Vagina (tissue), 2 donors: Measurements from ENCODE around the gene PRKCB.

ENCODE experiments used
- POLR2A ChIP-seq, 2 donors: fragments of 450-650 bp; IDR thresholded peaks; one replicate each; pipeline ENCODE4 v1.6.1; 2017; ENCODE audit warnings: antibody characterized with exemption in 2 of 2, mild to moderate bottlenecking in 2 of 2, moderate library complexity in 2 of 2
- POLR2AphosphoS5 ChIP-seq, 2 donors: sonication (generic); formaldehyde crosslinking; IDR thresholded peaks; one replicate each; pipeline ENCODE4 v1.9.0; 2017; ENCODE audit warnings: antibody characterized with exemption in 2 of 2, mild to moderate bottlenecking in 2 of 2, low read depth in 1 of 2; ENCODE audit not compliant: insufficient read depth in 1 of 2
- TF ChIP-seq, protein P1 (sequence below), 3 experiments: fragments of 450-650 bp in 2 of 3; fragments of 200-600 bp in 1 of 3; sonication (generic) in 1 of 3; IDR thresholded peaks; one replicate each; pipeline ENCODE4 v1.5.1; 2017 to 2019; ENCODE audit warnings: antibody characterized with exemption in 3 of 3, mild to moderate bottlenecking in 2 of 3, moderate library complexity in 2 of 3

DNA sequence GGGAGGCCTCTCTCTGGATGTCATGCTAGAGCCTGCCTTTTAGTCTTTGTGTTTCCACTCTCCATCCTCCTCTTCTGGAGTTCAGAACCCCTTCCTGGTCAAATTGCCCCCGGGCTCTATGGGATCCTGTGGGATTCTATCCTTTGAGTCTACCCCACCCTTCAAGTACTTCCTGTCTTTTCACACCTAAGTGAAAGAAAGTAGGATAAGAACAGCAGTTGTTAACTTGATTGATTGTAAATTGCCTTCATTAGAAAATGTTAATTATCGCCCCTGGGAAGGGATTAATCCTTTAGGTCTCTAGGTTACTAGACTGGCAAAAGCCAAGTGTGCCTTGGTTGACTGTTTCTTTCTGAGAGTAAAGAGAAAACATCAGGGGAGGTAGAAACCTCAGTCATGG, 30.1 kb downstream of the PRKCB start:
- TF ChIP-seq, protein P1, sequence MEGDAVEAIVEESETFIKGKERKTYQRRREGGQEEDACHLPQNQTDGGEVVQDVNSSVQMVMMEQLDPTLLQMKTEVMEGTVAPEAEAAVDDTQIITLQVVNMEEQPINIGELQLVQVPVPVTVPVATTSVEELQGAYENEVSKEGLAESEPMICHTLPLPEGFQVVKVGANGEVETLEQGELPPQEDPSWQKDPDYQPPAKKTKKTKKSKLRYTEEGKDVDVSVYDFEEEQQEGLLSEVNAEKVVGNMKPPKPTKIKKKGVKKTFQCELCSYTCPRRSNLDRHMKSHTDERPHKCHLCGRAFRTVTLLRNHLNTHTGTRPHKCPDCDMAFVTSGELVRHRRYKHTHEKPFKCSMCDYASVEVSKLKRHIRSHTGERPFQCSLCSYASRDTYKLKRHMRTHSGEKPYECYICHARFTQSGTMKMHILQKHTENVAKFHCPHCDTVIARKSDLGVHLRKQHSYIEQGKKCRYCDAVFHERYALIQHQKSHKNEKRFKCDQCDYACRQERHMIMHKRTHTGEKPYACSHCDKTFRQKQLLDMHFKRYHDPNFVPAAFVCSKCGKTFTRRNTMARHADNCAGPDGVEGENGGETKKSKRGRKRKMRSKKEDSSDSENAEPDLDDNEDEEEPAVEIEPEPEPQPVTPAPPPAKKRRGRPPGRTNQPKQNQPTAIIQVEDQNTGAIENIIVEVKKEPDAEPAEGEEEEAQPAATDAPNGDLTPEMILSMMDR (IDR thresholded peaks at IDR 0.05) = no peak
- no peak for TF ChIP-seq POLR2AphosphoS5 (IDR thresholded peaks at IDR 0.05; ENCODE audit: insufficient read depth in 1 of 2, low read depth in 1 of 2)
- no peak for TF ChIP-seq POLR2A (IDR thresholded peaks at IDR 0.05)
